ENCODE data around the gene CPSF4L. TPM values are rescaled to one million over a fixed set of nuclear protein-coding genes. Genes with fewer than 3 reads are reported as not detected.

CPSF4L gene
- total and polyA plus RNA-seq, 2 of the 13 experiments (the other 11 are each of a cell fraction or from before 2014, with no cell fraction given): 0.73 to 1.6 TPM

DNA sequence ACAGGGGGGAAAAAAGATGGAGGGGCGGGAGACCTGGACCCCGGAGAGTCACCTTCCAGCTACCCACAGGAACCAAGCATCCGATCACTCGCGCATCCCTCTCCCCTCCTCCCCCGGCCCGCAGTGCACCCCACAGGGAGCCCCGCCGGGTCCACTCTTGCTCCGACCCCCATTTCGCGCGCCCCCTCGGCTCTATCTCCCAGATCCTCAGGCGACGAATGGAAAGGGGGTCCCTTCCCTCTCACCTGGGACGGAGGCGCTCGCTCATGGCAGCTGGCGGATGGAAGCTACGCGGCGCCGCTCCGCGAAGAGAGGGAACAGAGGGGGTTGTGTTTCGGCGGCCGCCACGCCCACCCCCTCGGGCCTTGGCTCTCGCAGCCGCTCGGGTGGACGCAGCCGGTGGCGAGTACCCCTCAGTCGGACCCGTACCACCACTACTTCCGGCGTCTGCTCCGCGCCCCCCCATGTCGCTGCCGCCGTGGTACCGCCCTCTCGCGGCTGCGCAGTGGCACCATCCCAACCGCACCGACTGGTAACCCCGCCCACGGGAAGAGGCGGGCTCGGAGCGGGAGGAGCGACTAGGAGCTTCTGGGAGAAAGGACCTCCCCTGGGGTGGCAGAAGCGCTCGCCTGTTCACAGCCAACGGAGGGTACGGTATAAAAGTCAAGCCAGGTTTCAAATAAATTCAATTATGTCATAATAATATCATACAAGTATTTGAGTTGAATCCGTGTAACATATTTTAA is 29.7 kb downstream of the CPSF4L start (continued):
- TF ChIP-seq MYC (CRISPR knock-in tag; IDR thresholded peaks at IDR 0.05; ENCODE audit: borderline replicate concordance) (peak; percentile 79), PREB (CRISPR knock-in tag; IDR thresholded peaks at IDR 0.05) (no peak), ZNF503 (CRISPR knock-in tag; IDR thresholded peaks at IDR 0.05) (peak; percentile 68; the same call in 1 of the 2 replicates), ZNF547 (CRISPR knock-in tag; IDR thresholded peaks at IDR 0.05) (peak; percentile 86; the same call in 1 of the 2 replicates), UBTF (CRISPR knock-in tag; IDR thresholded peaks at IDR 0.05) (peak; percentile 83), ZNF317 (CRISPR knock-in tag; IDR thresholded peaks at IDR 0.05) (peak; percentile 56; the same call in 1 of the 2 replicates), MAF1 (CRISPR knock-in tag; IDR thresholded peaks at IDR 0.05; ENCODE audit: borderline replicate concordance) (peak; percentile 80; the same call in 1 of the 2 replicates), KAT7 (CRISPR knock-in tag; IDR thresholded peaks at IDR 0.05; ENCODE audit: borderline replicate concordance) (peak; percentile 63), ERF (CRISPR knock-in tag; IDR thresholded peaks at IDR 0.05) (peak; percentile 86), ZNF569 (CRISPR knock-in tag; IDR thresholded peaks at IDR 0.05; ENCODE audit: borderline replicate concordance) (0 out of 2 replicates have a peak, but pooled peaks have one; percentile 91), ZNF710 (CRISPR knock-in tag; IDR thresholded peaks at IDR 0.05; ENCODE audit: borderline replicate concordance) (peak; percentile 70; the same call in 1 of the 2 replicates), ZNF678 (CRISPR knock-in tag; IDR thresholded peaks at IDR 0.05) (no peak), ARNT (IDR thresholded peaks at IDR 0.05) (no peak), ZNF512B (CRISPR knock-in tag; IDR thresholded peaks at IDR 0.05; ENCODE audit: borderline replicate concordance) (0 out of 2 replicates have a peak, but pooled peaks have one; percentile 68)
- TF ChIP-seq, protein P1, sequence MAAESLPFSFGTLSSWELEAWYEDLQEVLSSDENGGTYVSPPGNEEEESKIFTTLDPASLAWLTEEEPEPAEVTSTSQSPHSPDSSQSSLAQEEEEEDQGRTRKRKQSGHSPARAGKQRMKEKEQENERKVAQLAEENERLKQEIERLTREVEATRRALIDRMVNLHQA (CRISPR knock-in tag; IDR thresholded peaks at IDR 0.05): no peak
- TF ChIP-seq, protein P2, sequence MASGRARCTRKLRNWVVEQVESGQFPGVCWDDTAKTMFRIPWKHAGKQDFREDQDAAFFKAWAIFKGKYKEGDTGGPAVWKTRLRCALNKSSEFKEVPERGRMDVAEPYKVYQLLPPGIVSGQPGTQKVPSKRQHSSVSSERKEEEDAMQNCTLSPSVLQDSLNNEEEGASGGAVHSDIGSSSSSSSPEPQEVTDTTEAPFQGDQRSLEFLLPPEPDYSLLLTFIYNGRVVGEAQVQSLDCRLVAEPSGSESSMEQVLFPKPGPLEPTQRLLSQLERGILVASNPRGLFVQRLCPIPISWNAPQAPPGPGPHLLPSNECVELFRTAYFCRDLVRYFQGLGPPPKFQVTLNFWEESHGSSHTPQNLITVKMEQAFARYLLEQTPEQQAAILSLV (CRISPR knock-in tag; IDR thresholded peaks at IDR 0.05; ENCODE audit: borderline replicate concordance): peak; percentile 85

All from HepG2 (cell line).